ENCODE measurements around the gene FOXM1. TPM values are rescaled to one million over a fixed set of nuclear protein-coding genes. Genes with fewer than 3 reads are reported as not detected.

Gene FOXM1
- total RNA-seq, 1 donor from 2014 or later: 15.2 TPM

DNA sequence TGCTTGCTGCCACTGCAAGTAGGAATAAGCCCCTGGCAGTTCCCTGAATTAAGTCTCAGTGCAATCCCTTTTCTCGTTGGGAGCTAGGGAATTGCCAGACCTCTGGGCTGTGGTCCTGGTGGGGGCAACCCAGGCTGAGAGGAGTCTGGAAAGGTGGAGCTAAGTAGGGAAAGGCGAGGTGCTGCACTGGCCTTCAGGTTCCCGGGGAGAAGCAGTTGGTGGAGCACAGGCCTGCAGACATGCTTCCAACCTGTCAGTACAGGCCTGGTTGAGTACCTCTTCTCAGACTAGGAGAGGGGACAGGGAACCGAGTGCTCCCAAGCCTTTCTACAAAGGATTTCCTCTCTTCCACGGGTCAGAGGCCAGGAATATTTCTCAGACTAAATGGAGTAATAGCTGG lies 43.6 kb downstream of the FOXM1 start:
- Mint-ChIP-seq H3K36me3 (ENCODE audit: low read depth) (peaks cover 10% of the 10 kb centered on the region), H3K4me3 (ENCODE audit: unreplicated experiment) (no peak overlapping the region), H3K9me3 (ENCODE audit: low read depth) (no peaks in the 10 kb centered on the region), H3K27ac (ENCODE audit: unreplicated experiment) (no peak overlapping the region), H3K27me3 (ENCODE audit: low read depth) (no peaks in the 10 kb centered on the region), H3K4me1 (ENCODE audit: low read depth) (peaks cover 26% of the 10 kb centered on the region)
- TF ChIP-seq, protein P1, sequence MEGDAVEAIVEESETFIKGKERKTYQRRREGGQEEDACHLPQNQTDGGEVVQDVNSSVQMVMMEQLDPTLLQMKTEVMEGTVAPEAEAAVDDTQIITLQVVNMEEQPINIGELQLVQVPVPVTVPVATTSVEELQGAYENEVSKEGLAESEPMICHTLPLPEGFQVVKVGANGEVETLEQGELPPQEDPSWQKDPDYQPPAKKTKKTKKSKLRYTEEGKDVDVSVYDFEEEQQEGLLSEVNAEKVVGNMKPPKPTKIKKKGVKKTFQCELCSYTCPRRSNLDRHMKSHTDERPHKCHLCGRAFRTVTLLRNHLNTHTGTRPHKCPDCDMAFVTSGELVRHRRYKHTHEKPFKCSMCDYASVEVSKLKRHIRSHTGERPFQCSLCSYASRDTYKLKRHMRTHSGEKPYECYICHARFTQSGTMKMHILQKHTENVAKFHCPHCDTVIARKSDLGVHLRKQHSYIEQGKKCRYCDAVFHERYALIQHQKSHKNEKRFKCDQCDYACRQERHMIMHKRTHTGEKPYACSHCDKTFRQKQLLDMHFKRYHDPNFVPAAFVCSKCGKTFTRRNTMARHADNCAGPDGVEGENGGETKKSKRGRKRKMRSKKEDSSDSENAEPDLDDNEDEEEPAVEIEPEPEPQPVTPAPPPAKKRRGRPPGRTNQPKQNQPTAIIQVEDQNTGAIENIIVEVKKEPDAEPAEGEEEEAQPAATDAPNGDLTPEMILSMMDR (IDR thresholded peaks at IDR 0.05): no peak
- no peak for DNase-seq (ENCODE audit: low spot score)

DNA sequence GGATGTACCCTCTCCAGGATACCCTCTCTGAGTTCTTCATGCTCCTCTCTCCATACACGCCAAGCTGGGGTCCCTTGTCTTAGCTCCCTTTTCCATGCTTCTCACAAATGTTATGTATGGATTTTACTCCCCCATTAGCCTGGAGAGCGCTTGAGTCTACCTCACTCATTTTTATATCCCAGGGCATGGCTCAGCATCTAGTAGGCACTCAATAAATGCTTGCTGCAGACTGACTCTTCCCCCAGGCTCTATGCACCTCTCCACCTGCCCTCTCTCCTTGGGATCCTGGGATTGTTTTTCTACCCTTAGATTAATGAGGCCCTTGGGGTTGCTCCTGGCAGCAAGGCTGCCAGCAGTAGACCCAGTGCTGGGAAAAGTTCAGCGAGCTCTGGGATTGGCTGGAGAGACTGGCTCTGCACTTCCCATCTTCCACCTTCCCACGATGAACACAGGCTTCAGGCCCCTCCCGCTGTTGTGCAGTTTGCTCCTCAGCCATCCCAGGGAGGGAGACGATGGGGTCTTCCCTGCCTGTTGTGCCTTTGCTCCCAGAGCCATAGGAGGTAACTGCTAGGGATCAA lies 44.3 kb downstream of the FOXM1 start:
- Mint-ChIP-seq H3K9me3 (ENCODE audit: low read depth) (no peaks in the 10 kb centered on the region), H3K36me3 (ENCODE audit: low read depth) (peaks cover 15% of the 10 kb centered on the region), H3K27me3 (ENCODE audit: low read depth) (no peaks in the 10 kb centered on the region), H3K4me1 (ENCODE audit: low read depth) (peaks cover 26% of the 10 kb centered on the region), H3K27ac (ENCODE audit: unreplicated experiment) (no peak overlapping the region), H3K4me3 (ENCODE audit: unreplicated experiment) (no peak overlapping the region)
- DNase-seq (ENCODE audit: low spot score): no peak
- TF ChIP-seq, protein P1 (IDR thresholded peaks at IDR 0.05): no peak

DNA sequence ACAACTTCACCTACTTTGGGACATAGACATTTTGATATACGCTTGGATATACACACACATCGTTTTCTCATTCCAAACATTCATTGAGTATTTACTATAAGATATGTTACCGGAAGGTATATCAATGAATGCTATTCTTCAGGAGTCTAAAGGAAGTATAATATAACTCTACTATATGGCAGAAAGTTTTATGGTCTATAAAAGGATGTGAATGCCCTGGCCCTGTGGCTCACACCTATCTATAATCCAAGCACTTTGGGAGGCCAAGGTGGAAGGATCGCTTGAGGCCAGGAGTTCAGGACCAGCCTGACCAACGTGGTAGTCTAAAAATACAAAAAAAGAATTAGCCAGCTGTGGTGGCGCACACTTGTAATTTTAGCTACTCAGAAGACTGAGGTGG lies 47.7 kb downstream of the FOXM1 start:
- H3K4me1 Mint-ChIP-seq (ENCODE audit: low read depth): peaks cover 12% of the 10 kb centered on the region
- H3K4me3 Mint-ChIP-seq (ENCODE audit: unreplicated experiment): no peak overlapping the region
- DNase-seq (ENCODE audit: low spot score): no peak
- H3K36me3 Mint-ChIP-seq (ENCODE audit: low read depth): peaks cover 32% of the 10 kb centered on the region
- TF ChIP-seq, protein P1 (IDR thresholded peaks at IDR 0.05): no peak
- H3K27me3 Mint-ChIP-seq (ENCODE audit: low read depth): no peaks in the 10 kb centered on the region
- no peak overlapping the region for H3K27ac Mint-ChIP-seq (ENCODE audit: unreplicated experiment)
- H3K9me3 Mint-ChIP-seq (ENCODE audit: low read depth): no peaks in the 10 kb centered on the region

DNA sequence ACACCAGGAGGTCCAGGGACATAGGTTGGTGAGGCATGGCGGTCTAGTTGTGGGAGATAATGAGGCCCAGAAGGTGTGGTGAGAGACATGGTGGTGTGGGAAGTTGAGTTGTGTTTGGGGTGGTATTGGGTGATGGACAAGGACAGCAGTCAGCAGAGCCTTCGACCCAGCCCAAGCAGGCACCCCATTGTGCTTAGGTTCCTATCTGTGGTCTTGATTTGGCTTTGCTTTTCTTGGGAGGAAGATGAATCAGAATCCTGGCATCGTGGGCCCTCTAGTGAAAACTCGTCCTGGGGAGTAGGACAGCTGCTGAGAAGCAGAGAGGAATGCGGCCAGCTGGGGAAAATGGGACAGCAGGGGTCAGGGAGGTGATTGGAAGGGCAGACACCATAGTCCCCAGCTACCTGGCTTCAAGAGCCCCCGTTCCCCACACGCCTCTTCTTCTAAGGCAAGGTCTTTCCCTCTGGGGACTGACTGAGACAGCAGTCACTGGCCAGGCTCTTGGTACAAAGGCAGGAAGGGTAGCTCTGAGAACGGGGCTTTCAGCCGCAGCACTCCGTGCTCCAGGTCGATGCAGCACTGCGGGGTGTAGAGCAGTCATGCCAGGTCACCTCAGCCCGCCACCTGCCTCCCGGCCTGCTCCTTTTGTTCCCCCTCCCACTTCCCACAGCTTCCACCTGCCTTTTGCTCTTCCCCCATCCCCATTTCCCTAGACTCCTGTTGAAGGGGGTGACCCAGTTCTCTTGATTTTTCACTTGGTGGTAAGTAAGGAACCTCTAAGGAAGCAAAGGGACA lies 50.1 kb downstream of the FOXM1 start:
- no peak for DNase-seq (ENCODE audit: low spot score)
- Mint-ChIP-seq H3K9me3 (ENCODE audit: low read depth) (no peaks in the 10 kb centered on the region), H3K27me3 (ENCODE audit: low read depth) (no peaks in the 10 kb centered on the region), H3K4me1 (ENCODE audit: low read depth) (no peaks in the 10 kb centered on the region), H3K36me3 (ENCODE audit: low read depth) (peaks cover 48% of the 10 kb centered on the region), H3K27ac (ENCODE audit: unreplicated experiment) (no peak overlapping the region), H3K4me3 (ENCODE audit: unreplicated experiment) (no peak overlapping the region)
- TF ChIP-seq, protein P1 (IDR thresholded peaks at IDR 0.05): no peak

DNA sequence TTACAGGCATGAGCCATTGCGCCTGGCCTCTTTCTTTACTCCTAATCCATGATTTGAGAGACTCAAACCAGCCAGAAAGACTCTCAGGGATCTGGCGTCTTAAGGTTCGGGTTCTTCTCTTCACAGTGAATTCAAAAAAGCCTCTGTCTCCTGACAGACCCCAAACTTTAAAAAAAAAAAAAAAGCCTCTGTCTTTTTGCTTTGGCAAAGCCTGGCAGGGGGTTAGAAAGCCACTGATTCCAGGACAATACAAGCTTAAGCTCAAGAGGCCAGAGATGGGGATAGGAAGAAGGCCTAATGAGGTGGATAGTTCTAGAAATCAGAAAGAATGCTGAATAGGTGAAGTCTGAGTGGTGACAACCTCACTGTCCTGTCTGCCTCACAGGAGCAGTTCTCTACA lies 50.9 kb downstream of the FOXM1 start:
- no peaks in the 10 kb centered on the region for H3K4me1 Mint-ChIP-seq (ENCODE audit: low read depth)
- H3K27ac Mint-ChIP-seq (ENCODE audit: unreplicated experiment): no peak overlapping the region
- H3K27me3 Mint-ChIP-seq (ENCODE audit: low read depth): no peaks in the 10 kb centered on the region
- peaks cover 51% of the 10 kb centered on the region for H3K36me3 Mint-ChIP-seq (ENCODE audit: low read depth)
- TF ChIP-seq, protein P1 (IDR thresholded peaks at IDR 0.05): no peak
- DNase-seq (ENCODE audit: low spot score): no peak
- H3K9me3 Mint-ChIP-seq (ENCODE audit: low read depth): no peaks in the 10 kb centered on the region
- H3K4me3 Mint-ChIP-seq (ENCODE audit: unreplicated experiment): no peak overlapping the region

All from chondrocyte (in vitro differentiated cells).